ENCODE results near the gene HACE1. TPM values are rescaled to one million over a fixed set of nuclear protein-coding genes. Genes with fewer than 3 reads are reported as not detected.
"Not testable (repeated sequence)": the region's sequence is repeated elsewhere in the genome, so short reads cannot be mapped to it uniquely, and the experiment has no call there.

HACE1 gene
- total RNA-seq, 2 donors from 2014 or later, result 8.3 to 10.8 TPM

DNA sequence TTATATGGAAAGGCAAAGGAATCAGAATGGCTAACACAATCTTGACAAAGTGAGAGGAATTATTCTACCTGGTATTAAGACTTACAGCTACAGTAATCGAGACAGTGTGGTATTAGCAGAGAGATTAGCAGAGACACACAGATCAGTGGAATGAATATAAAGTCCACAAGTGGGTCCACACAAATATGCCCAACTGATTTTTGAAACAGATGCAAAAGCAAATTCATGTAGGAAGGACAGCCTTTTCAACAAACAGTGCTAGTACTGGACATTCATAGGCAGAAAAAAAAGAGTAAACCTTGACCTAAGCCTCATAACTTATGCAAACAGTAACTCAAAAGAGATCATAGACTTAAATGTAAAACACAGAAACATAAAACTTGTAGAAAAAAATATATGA, 22.6 kb downstream of the HACE1 start:
- intact Hi-C loops (cut with DNase I), result no loop called here
- DNase-seq (no peak), ATAC-seq (no peak)

- intact Hi-C loops (cut with DNase I); DNase-seq; ATAC-seq: not testable (repeated sequence)
These were observed 23.2 kb downstream of the HACE1 start for GRCh38 chr6:104836479-104837020.

GRCh38 chr6:104835782-104836181, 23.9 kb downstream of the HACE1 start:
- ATAC-seq (no peak), DNase-seq (no peak)
- intact Hi-C loops (cut with DNase I), result no loop called here

- no peak for ATAC-seq
- DNase-seq, result no peak
- intact Hi-C loops (cut with DNase I), result no loop called here
These were observed 30.3 kb downstream of the HACE1 start for GRCh38 chr6:104829183-104829958.

GRCh38 chr6:104828478-104828877, 31.2 kb downstream of the HACE1 start:
- no peak for DNase-seq
- intact Hi-C loops (cut with DNase I), result no loop called here

DNA sequence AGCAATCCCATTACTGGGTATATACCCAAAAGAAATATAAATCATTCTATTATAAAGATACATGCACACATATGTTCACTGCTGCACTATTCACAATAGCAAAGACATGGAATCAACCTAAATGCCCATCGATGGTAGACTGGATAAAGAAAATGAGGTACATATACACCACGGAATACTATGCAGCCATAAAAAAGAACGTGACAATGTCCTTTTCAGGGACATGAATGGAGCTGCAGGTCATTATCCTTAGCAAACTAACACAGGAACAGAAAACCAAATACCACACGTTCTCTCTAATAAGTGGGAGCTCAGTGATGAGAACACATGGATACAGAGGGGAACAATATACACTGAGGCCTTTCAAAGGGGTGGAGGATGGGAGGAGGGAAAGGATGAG, 38.9 kb downstream of the HACE1 start:
- ATAC-seq; intact Hi-C loops (cut with DNase I); DNase-seq: not testable (repeated sequence)

More at GRCh38 chr6:104828478-104828877, 31.2 kb downstream of the HACE1 start:
- no peak for ATAC-seq

- ATAC-seq, result no peak
- DNase-seq, result no peak
- intact Hi-C loops (cut with DNase I), result no loop called here
These were observed 43.6 kb downstream of the HACE1 start for GRCh38 chr6:104816125-104816524.

- DNase-seq, result no peak
- intact Hi-C loops (cut with DNase I), result no loop called here
- ATAC-seq, result no peak
These were observed 45.0 kb downstream of the HACE1 start for GRCh38 chr6:104814743-104815142.

GRCh38 chr6:104813552-104813951, 46.2 kb downstream of the HACE1 start:
- DNase-seq (no peak), ATAC-seq (no peak)
- intact Hi-C loops (cut with DNase I), result no loop called here

GRCh38 chr6:104809116-104809515, 50.6 kb downstream of the HACE1 start:
- ATAC-seq, result no peak
- no peak for DNase-seq
- intact Hi-C loops (cut with DNase I), result no loop called here

- DNase-seq; ATAC-seq; intact Hi-C loops (cut with DNase I): not testable (repeated sequence)
These were observed 54.4 kb downstream of the HACE1 start for GRCh38 chr6:104805335-104805734.

GRCh38 chr6:104799134-104799657, 60.5 kb downstream of the HACE1 start:
- intact Hi-C loops (cut with DNase I), result no loop called here
- ATAC-seq, result no peak
- DNase-seq, result no peak

DNA sequence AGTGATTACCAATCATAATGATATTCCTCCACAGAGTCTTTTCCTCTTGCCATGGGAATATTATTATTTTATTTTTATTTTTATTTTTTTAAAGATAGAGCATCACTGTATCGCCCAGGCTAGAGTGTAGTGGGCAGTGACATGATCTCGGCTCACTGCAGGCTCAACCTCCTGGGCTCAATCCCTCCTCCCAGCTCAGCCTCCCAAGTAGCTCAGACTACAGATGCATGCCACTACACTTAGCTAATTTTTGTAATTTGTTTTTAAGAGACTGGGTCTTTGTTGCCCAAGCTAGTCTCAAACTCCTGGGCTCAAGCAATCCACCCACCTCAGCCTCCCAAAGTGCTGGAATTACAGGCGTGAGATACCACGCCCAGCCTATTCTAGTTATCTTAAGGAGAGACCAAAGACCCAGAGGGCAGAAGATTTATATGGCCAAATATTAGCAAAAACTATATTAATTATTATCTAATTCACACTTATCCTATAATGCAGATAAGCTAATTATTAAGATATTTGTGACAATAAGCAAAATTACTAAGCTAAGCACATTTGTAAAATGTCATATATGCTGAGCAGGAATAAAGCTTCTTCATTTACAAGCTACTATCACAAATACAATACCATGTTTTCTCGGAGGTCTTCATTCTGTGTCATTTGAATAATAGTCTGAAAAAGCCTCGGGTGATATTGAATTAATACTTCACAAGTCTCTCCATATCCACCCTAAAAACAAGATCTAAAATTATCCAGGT, 63.5 kb downstream of the HACE1 start:
- DNase-seq (no peak), ATAC-seq (no peak)
- intact Hi-C loops (cut with DNase I), result no loop called here

GRCh38 chr6:104795363-104795762, 64.4 kb downstream of the HACE1 start:
- DNase-seq (no peak), ATAC-seq (no peak)
- intact Hi-C loops (cut with DNase I), result no loop called here

GRCh38 chr6:104789770-104790190, 69.9 kb downstream of the HACE1 start:
- no peak for DNase-seq
- ATAC-seq, result no peak
- intact Hi-C loops (cut with DNase I), result no loop called here

DNA sequence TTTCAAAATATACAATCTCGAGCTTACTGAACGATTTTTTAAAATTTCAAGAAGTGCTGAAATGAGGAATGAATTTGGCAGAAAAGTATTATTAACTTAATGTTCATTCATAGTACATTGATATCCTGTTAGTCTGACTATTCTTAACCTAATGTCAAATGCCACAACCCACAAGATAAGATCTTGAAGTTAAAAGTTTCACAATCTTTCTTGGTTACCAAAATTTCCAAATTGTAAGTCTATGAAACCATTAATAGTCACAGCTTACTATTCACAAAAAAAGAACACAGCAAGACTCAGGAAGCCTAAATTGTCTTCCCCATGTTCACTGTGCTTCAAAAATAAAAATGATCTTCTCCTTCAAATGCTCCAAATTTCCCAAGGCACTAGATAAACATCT, 71.3 kb downstream of the HACE1 start:
- ATAC-seq, result no peak
- intact Hi-C loops (cut with DNase I), result no loop called here
- DNase-seq, result no peak

DNA sequence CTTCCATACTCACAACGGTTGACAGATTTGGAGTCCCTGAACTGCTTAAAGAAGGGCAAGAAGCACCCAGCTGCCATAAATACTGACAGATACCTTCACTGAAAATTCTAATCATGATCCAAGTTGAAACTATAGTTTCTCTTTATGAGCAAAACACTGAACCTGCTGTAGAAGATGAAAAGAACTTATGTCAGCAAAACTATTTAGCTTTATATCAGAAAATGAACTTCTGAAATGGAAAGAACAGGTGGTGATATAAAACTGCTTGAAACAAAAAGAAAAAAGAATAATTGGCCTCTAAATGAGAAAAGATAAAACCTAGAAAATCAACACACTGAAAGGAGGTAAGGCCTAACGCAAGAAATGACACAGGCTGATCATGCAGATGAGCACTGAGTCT, 72.4 kb downstream of the HACE1 start:
- intact Hi-C loops (cut with DNase I), result no loop called here
- no peak for DNase-seq
- no peak for ATAC-seq

DNA sequence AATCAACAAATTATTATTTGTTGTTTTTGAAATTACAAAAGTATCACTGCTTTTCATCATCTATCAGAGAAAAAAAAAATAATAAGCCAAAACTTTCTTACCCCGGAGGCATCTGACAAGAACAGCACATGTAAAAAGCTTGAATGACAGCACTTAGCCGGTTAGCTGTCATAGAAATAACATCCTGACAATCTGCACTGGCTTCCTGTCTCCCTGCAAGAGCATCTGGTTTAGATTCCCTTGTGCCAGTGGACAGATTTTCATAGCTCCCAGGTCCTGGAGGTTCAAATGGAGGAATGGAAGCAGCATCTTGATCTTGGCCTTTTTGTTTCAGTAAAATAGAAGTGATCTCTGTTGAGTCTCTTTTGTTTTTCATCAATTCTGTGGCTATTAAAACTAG, 74.8 kb downstream of the HACE1 start:
- ATAC-seq (no peak), DNase-seq (no peak)
- intact Hi-C loops (cut with DNase I), result no loop called here

- intact Hi-C loops (cut with DNase I), result loop anchor here in 1 of 2 donors (5.0 kb wide), 1 partner anchor 89 kb away; no protein-coding TSS in a partner anchor
- ATAC-seq (no peak), DNase-seq (no peak)
These were observed 88.4 kb downstream of the HACE1 start for GRCh38 chr6:104771258-104771832.

DNA sequence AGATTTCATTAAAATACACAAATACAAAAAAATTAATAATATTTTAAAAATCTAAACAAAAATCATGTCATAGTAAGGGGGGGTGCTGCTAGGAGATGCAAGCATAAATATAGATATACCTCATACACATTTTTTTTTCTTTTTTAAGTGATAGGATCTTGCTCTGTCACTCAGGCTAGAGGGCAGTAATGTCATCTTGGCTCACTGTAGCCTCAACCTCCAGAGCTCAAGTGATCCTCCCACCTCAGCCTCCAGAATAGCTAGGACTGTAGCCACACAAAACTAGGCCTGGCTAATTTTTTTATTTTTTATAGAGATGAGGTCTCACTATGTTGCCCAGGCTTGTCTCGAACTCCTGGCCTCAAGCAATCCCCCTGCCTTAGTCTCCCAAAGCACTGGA, 90.8 kb downstream of the HACE1 start:
- intact Hi-C loops (cut with DNase I), result no loop called here
- DNase-seq (no peak), ATAC-seq (no peak)

All from left cardiac atrium (tissue), 4 donors.